ENCODE measurements around the gene CDH9.

The CDH9 gene

DNA sequence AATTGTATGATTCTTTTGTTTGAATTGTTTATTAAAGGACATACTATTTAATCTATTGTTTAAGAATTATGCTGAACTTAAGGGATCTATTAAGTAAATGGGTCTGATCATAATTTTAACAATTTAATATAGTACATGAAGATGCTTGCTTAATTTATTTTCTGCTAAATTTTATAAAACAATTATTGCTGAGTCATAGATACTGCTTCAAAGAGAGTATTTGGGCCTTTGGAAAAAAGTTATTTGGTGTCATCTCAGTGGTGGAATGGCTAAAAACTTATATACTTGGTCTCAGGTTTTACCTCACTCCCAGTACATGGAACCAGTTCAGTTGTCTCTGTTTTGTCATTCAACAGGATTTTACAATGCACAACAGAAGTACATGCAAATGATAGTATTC lies 145.3 kb downstream of the CDH9 start (continued):
- TF ChIP-seq PRDM2 (tag by site-specific recombination; IDR thresholded peaks at IDR 0.05; ENCODE audit: borderline replicate concordance) (no peak), ZNF16 (tag by site-specific recombination; IDR thresholded peaks at IDR 0.05; ENCODE audit: low read depth) (no peak), ZNF585B (tag by site-specific recombination; IDR thresholded peaks at IDR 0.05) (no peak), ZNF629 (tag by site-specific recombination; IDR thresholded peaks at IDR 0.05) (no peak)

- POLR2A ChIA-PET = no interaction called here
- Histone ChIP-seq H3K36me3 (ENCODE audit: control insufficient read depth in 2 of 2, insufficient read depth in 1 of 2, low read length in 2 of 2) (no peaks in the 10 kb centered on the region), H3K27ac (ENCODE audit: extremely low read depth, low read depth, low read length) (no peak overlapping the region), H3K4me1 (ENCODE audit: control insufficient read depth, insufficient read depth, low read length) (no peaks in the 10 kb centered on the region), H3K4me3 (ENCODE audit: low read depth, low read length) (no peak overlapping the region), H3K9me3 (ENCODE audit: control insufficient read depth, insufficient read depth, low read depth, low read length) (no peaks in the 10 kb centered on the region)
- TF ChIP-seq ZNF704 (tag by site-specific recombination; IDR thresholded peaks at IDR 0.05) (no peak), ZNF488 (tag by site-specific recombination; IDR thresholded peaks at IDR 0.05) (no peak), ZNF16 (tag by site-specific recombination; IDR thresholded peaks at IDR 0.05; ENCODE audit: low read depth) (no peak), ZNF548 (tag by site-specific recombination; IDR thresholded peaks at IDR 0.05) (no peak), ZNF555 (tag by site-specific recombination; conservative IDR thresholded peaks at IDR 0.05) (no peak), PRDM2 (tag by site-specific recombination; IDR thresholded peaks at IDR 0.05; ENCODE audit: borderline replicate concordance) (no peak)
- TF ChIP-seq, protein P1, sequence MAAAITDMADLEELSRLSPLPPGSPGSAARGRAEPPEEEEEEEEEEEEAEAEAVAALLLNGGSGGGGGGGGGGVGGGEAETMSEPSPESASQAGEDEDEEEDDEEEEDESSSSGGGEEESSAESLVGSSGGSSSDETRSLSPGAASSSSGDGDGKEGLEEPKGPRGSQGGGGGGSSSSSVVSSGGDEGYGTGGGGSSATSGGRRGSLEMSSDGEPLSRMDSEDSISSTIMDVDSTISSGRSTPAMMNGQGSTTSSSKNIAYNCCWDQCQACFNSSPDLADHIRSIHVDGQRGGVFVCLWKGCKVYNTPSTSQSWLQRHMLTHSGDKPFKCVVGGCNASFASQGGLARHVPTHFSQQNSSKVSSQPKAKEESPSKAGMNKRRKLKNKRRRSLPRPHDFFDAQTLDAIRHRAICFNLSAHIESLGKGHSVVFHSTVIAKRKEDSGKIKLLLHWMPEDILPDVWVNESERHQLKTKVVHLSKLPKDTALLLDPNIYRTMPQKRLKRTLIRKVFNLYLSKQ (tag by site-specific recombination; IDR thresholded peaks at IDR 0.05; ENCODE audit: borderline replicate concordance) = no peak
- TF ChIP-seq, protein P2, sequence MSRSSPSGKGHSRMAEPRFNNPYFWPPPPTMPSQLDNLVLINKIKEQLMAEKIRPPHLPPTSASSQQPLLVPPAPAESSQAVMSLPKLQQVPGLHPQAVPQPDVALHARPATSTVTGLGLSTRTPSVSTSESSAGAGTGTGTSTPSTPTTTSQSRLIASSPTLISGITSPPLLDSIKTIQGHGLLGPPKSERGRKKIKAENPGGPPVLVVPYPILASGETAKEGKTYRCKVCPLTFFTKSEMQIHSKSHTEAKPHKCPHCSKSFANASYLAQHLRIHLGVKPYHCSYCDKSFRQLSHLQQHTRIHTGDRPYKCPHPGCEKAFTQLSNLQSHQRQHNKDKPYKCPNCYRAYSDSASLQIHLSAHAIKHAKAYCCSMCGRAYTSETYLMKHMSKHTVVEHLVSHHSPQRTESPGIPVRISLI (tag by site-specific recombination; IDR thresholded peaks at IDR 0.05) = no peak
- CTCF ChIA-PET = interaction anchor here (0.6 kb wide), 1 partner anchor 46 kb away, joined by 3 read pairs; no protein-coding TSS in a partner anchor
Measured at GRCh38 chr5:26889815-26890214, 148.6 kb downstream of the CDH9 start.

Measured in HEK293 (cell line).